PFSK-1 (cell line): ENCODE measurements around the gene DOLK.

Experiments used
- FOXP2 ChIP-seq: optimal IDR thresholded peaks from 2 replicates; pipeline ENCODE3; 2011; ENCODE audit warnings: borderline replicate concordance, control low read depth, inconsistent platforms; ENCODE audit not compliant: insufficient read depth; ENCODE audit errors: extremely low read length, extremely low read depth
- POLR2AphosphoS5 ChIP-seq: IDR thresholded peaks from 2 replicates; pipeline ENCODE4 v1.6.1; 2012; ENCODE audit warnings: low read depth, mild to moderate bottlenecking, control low read depth, low read length, moderate library complexity
- SIN3A ChIP-seq: IDR thresholded peaks from 2 replicates; pipeline ENCODE4 v1.6.1; 2012; ENCODE audit warnings: mild to moderate bottlenecking, low read length, moderate library complexity, borderline replicate concordance; ENCODE audit not compliant: insufficient read depth
- TAF1 ChIP-seq: IDR thresholded peaks from 2 replicates; pipeline ENCODE4 v1.6.1; 2012; ENCODE audit warnings: low read length, control low read depth, borderline replicate concordance; ENCODE audit not compliant: insufficient read depth
- TF ChIP-seq, protein P1 (sequence below), 2 experiments: IDR thresholded peaks; 2 replicates each; pipeline versions ENCODE4 v1.6.1 to v1.8.0; 2011 to 2012; ENCODE audit warnings: low read depth in 2 of 2, low read length in 2 of 2, control low read depth in 1 of 2, inconsistent platforms in 1 of 2, mild to moderate bottlenecking in 1 of 2, moderate library complexity in 1 of 2; ENCODE audit not compliant: insufficient read depth in 1 of 2

Gene DOLK

DNA sequence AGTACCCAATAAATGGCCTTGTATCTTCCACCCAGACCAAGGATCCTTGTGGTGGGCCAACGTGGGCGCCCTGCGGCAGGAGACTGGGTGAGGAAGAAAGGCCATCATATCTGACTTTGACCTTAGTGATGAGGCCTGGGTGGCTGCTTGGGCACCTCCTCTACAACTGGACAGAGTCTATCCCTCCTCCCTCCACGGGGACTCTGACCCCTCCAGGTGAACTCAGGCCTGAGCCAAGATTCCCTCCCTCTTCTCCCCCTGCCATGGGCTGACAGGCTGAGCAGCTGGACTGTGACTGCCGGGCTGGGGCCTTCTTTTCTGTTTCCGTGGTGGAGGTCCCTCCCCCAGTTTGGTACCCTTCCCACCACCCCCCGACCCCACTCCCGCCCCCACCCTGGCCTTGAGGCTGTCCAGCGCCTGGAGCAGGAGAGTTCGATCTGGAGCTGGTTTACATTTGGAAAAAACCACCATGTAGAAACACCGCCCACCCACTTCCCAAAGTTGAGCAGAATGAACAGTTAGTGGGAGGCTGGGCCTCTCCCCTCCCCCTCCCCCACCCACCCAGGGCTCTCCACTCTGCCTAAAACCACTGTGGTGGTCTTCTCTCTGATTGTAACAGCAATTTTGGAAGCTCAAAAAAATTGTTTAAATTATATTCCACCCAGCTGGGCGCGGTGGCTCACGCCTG, 27.9 kb downstream of the DOLK start:
- TF ChIP-seq, protein P1, sequence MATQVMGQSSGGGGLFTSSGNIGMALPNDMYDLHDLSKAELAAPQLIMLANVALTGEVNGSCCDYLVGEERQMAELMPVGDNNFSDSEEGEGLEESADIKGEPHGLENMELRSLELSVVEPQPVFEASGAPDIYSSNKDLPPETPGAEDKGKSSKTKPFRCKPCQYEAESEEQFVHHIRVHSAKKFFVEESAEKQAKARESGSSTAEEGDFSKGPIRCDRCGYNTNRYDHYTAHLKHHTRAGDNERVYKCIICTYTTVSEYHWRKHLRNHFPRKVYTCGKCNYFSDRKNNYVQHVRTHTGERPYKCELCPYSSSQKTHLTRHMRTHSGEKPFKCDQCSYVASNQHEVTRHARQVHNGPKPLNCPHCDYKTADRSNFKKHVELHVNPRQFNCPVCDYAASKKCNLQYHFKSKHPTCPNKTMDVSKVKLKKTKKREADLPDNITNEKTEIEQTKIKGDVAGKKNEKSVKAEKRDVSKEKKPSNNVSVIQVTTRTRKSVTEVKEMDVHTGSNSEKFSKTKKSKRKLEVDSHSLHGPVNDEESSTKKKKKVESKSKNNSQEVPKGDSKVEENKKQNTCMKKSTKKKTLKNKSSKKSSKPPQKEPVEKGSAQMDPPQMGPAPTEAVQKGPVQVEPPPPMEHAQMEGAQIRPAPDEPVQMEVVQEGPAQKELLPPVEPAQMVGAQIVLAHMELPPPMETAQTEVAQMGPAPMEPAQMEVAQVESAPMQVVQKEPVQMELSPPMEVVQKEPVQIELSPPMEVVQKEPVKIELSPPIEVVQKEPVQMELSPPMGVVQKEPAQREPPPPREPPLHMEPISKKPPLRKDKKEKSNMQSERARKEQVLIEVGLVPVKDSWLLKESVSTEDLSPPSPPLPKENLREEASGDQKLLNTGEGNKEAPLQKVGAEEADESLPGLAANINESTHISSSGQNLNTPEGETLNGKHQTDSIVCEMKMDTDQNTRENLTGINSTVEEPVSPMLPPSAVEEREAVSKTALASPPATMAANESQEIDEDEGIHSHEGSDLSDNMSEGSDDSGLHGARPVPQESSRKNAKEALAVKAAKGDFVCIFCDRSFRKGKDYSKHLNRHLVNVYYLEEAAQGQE (IDR thresholded peaks at IDR 0.05; ENCODE audit: insufficient read depth in 1 of 2, low read depth in 2 of 2, low read length in 2 of 2): no peak
- TF ChIP-seq POLR2AphosphoS5 (no peak), TAF1 (no peak)

DNA sequence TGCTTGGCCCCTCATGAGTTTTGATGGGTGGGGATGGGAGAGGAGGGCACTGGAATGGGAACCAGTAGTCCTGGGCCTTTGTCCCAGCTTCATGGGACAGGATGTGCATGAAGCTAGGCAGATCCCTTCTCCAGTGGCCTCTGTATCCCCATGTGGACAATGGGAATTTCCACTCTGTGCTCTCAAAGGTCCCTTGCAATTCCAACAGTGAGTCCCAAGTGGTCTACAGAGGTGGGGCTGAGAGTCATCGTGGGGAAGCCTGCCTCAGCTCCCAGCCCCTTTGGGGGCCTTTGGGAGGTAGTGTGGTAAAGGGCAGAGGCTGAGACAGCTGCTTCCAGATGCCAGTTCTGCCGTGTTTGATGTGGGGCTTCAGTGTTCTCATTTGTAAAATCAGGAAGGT, 28.5 kb downstream of the DOLK start:
- TF ChIP-seq SIN3A (no peak), TAF1 (no peak)

DNA sequence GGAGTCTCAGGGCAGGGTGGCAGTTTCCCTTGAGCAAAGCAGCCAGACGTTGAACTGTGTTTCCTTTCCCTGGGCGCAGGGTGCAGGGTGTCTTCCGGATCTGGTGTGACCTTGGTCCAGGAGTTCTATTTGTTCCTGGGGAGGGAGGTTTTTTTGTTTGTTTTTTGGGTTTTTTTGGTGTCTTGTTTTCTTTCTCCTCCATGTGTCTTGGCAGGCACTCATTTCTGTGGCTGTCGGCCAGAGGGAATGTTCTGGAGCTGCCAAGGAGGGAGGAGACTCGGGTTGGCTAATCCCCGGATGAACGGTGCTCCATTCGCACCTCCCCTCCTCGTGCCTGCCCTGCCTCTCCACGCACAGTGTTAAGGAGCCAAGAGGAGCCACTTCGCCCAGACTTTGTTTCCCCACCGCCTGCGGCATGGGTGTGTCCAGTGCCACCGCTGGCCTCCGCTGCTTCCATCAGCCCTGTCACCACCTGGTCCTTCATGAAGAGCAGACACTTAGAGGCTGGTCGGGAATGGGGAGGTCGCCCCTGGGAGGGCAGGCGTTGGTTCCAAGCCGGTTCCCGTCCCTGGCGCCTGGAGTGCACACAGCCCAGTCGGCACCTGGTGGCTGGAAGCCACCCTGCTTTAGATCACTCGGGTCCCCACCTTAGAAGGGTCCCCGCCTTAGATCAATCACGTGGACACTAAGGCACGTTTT, 30.1 kb downstream of the DOLK start:
- TF ChIP-seq, protein P1 (IDR thresholded peaks at IDR 0.05; ENCODE audit: insufficient read depth in 1 of 2, low read depth in 2 of 2, low read length in 2 of 2): no peak
- no peak for TF ChIP-seq POLR2AphosphoS5
- no peak for TF ChIP-seq FOXP2
- no peak for TF ChIP-seq TAF1
- no peak for TF ChIP-seq SIN3A

DNA sequence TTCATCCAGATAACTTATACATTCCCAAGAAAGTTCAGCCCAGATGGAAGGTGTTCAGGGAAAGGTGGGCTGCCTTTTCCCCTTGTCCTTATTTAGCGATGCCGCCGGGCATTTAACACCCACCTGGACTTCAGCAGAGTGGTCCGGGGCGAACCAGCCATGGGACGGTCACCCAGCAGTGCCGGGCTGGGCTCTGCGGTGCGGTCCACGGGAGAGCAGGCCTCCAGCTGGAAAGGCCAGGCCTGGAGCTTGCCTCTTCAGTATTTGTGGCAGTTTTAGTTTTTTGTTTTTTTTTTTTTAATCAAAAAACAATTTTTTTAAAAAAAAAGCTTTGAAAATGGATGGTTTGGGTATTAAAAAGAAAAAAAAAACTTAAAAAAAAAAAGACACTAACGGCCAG, 30.7 kb downstream of the DOLK start:
- TF ChIP-seq FOXP2: no peak
- TF ChIP-seq, protein P1 (IDR thresholded peaks at IDR 0.05; ENCODE audit: insufficient read depth in 1 of 2, low read depth in 2 of 2, low read length in 2 of 2): no peak
- TF ChIP-seq SIN3A: no peak
- TF ChIP-seq POLR2AphosphoS5: no peak
- no peak for TF ChIP-seq TAF1

DNA sequence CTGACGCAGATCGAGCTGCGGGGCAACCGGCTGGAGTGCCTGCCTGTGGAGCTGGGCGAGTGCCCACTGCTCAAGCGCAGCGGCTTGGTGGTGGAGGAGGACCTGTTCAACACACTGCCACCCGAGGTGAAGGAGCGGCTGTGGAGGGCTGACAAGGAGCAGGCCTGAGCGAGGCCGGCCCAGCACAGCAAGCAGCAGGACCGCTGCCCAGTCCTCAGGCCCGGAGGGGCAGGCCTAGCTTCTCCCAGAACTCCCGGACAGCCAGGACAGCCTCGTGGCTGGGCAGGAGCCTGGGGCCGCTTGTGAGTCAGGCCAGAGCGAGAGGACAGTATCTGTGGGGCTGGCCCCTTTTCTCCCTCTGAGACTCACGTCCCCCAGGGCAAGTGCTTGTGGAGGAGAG, 31.2 kb downstream of the DOLK start:
- TF ChIP-seq SIN3A (no peak), FOXP2 (no peak), POLR2AphosphoS5 (no peak)
- TF ChIP-seq, protein P1 (IDR thresholded peaks at IDR 0.05; ENCODE audit: insufficient read depth in 1 of 2, low read depth in 2 of 2, low read length in 2 of 2): no peak
